Body of pancreas (tissue), 4 donors: ENCODE data around the gene RAB15.

Experiments
- CTCF ChIP-seq, 7 experiments: fragments of 450-650 bp in 4 of 7; fragments of 200-600 bp in 3 of 7; sonication (generic) in 3 of 7; IDR thresholded peaks; one replicate each; pipeline ENCODE4 v1.5.1; 2016 to 2019; ENCODE audit warnings: antibody characterized with exemption in 7 of 7
- POLR2A ChIP-seq, 3 donors: fragments of 450-650 bp; IDR thresholded peaks; one replicate each; pipeline ENCODE4 v1.6.1; 2016; ENCODE audit warnings: antibody characterized with exemption in 3 of 3, mild to moderate bottlenecking in 2 of 3

- TF ChIP-seq CTCF (IDR thresholded peaks at IDR 0.05) (no peak), POLR2A (IDR thresholded peaks at IDR 0.05) (no peak)
These were observed 20.3 kb upstream of the RAB15 start for GRCh38 chr14:64992328-64992885.
